Measurements from ENCODE around the gene JADE2.

JADE2 gene

GRCh38 chr5:134571693-134572405 is 46.4 kb downstream of the JADE2 start:
- DNase-seq = no peak

- DNase-seq = no peak
These were observed 47.3 kb downstream of the JADE2 start for GRCh38 chr5:134572811-134573210.

- no peak for DNase-seq
These were observed 49.1 kb downstream of the JADE2 start for GRCh38 chr5:134574521-134574920.

- DNase-seq = no peak
These were observed 49.8 kb downstream of the JADE2 start for GRCh38 chr5:134575316-134575715.

GRCh38 chr5:134576386-134577021 is 51.0 kb downstream of the JADE2 start:
- no peak for DNase-seq

- DNase-seq = no peak
These were observed 51.7 kb downstream of the JADE2 start for GRCh38 chr5:134577022-134577795.

- peak; percentile 49 for DNase-seq
These were observed 52.5 kb downstream of the JADE2 start for GRCh38 chr5:134577796-134578577.

GRCh38 chr5:134578578-134579283 is 53.3 kb downstream of the JADE2 start:
- no peak for DNase-seq

GRCh38 chr5:134579284-134579771 is 53.9 kb downstream of the JADE2 start:
- DNase-seq = no peak

GRCh38 chr5:134580001-134580460 is 54.6 kb downstream of the JADE2 start:
- DNase-seq = no peak

- DNase-seq = no peak
These were observed 55.9 kb downstream of the JADE2 start for GRCh38 chr5:134581241-134581981.

- DNase-seq = no peak
These were observed 56.8 kb downstream of the JADE2 start for GRCh38 chr5:134582281-134582680.

GRCh38 chr5:134582941-134583340 is 57.5 kb downstream of the JADE2 start:
- no peak for DNase-seq

- no peak for DNase-seq
These were observed 58.3 kb downstream of the JADE2 start for GRCh38 chr5:134583766-134584165.

GRCh38 chr5:134584662-134585061 is 59.2 kb downstream of the JADE2 start:
- no peak for DNase-seq

- DNase-seq = no peak
These were observed 60.5 kb downstream of the JADE2 start for GRCh38 chr5:134585966-134586365.

- DNase-seq = no peak
These were observed 61.5 kb downstream of the JADE2 start for GRCh38 chr5:134586866-134587524.

GRCh38 chr5:134590992-134591659 is 65.7 kb downstream of the JADE2 start:
- no peak for DNase-seq

- no peak for DNase-seq
These were observed 66.8 kb downstream of the JADE2 start for GRCh38 chr5:134592141-134592746.

- DNase-seq = no peak
These were observed 68.9 kb downstream of the JADE2 start for GRCh38 chr5:134594336-134594735.
